HG02588 (cell line): ENCODE measurements around the gene CRISP1.
"Not testable (repeated sequence)": the region's sequence is repeated elsewhere in the genome, so short reads cannot be mapped to it uniquely, and the experiment has no call there.

Experiments used
- ATAC-seq: cut with Tn5 transposase; IDR thresholded peaks from one replicate; pipeline ENCODE4 v1.9.1; 2021; ENCODE audit warnings: mild to moderate bottlenecking, moderate library complexity; ENCODE audit not compliant: unreplicated experiment

CRISP1 gene

GRCh38 chr6:49866485-49866943 lies at the start of gene CRISP1:
Gene CRISP1 (minus strand): TSS chr6:49866535. CDS start chr6:49857400, 9,135 bp downstream.
- no peak for ATAC-seq

GRCh38 chr6:49915035-49915434 lies 48.7 kb upstream of the CRISP1 start:
- no peak for ATAC-seq

- ATAC-seq = no peak
Observed at GRCh38 chr6:49913636-49914375, 47.5 kb upstream of the CRISP1 start.

- ATAC-seq = no peak
Observed at GRCh38 chr6:49912196-49912595, 45.9 kb upstream of the CRISP1 start.

GRCh38 chr6:49911252-49911651 lies 44.9 kb upstream of the CRISP1 start:
- ATAC-seq = no peak

GRCh38 chr6:49909563-49909962 lies 43.2 kb upstream of the CRISP1 start:
- ATAC-seq = no peak

- no peak for ATAC-seq
Observed at GRCh38 chr6:49906526-49906925, 40.2 kb upstream of the CRISP1 start.

GRCh38 chr6:49905296-49905695 lies 39.0 kb upstream of the CRISP1 start:
- no peak for ATAC-seq

GRCh38 chr6:49902856-49903255 lies 36.5 kb upstream of the CRISP1 start:
- no peak for ATAC-seq

GRCh38 chr6:49898904-49899566 lies 32.7 kb upstream of the CRISP1 start:
- ATAC-seq = no peak

- ATAC-seq = not testable (repeated sequence)
Observed at GRCh38 chr6:49895553-49895952, 29.2 kb upstream of the CRISP1 start.

GRCh38 chr6:49892280-49892679 lies 25.9 kb upstream of the CRISP1 start:
- ATAC-seq = no peak

GRCh38 chr6:49890988-49891387 lies 24.7 kb upstream of the CRISP1 start:
- ATAC-seq = no peak

- no peak for ATAC-seq
Observed at GRCh38 chr6:49888742-49889431, 22.6 kb upstream of the CRISP1 start.

GRCh38 chr6:49868951-49869529 lies 2.7 kb upstream of the CRISP1 start:
- ATAC-seq = no peak

GRCh38 chr6:49856282-49856681 lies 10.1 kb downstream of the CRISP1 start:
- ATAC-seq = no peak

- no peak for ATAC-seq
Observed at GRCh38 chr6:49855221-49855620, 11.1 kb downstream of the CRISP1 start.

GRCh38 chr6:49852975-49853374 lies 13.4 kb downstream of the CRISP1 start:
- no peak for ATAC-seq

- peak; percentile 91 for ATAC-seq
Observed at GRCh38 chr6:49849213-49849907, 17.0 kb downstream of the CRISP1 start.

GRCh38 chr6:49847673-49848072 lies 18.7 kb downstream of the CRISP1 start:
- no peak for ATAC-seq

- no peak for ATAC-seq
Observed at GRCh38 chr6:49847014-49847413, 19.3 kb downstream of the CRISP1 start.
